Left ventricle myocardium superior (tissue), 1 donor: ENCODE measurements around the gene RBM20. TPM values are rescaled to one million over a fixed set of nuclear protein-coding genes. Genes with fewer than 3 reads are reported as not detected.

Source experiments
- ATAC-seq: fragments of 200-7000 bp; cut with Tn5 transposase; one replicate; pipeline ENCODE4 v1.9.1; 2020; ENCODE audit warnings: mild to moderate bottlenecking, moderate library complexity
- DNase-seq: peaks from one replicate; pipeline ENCODE4 v3.0.0-alpha.2; 2020
- intact Hi-C: fragments of 100-400 bp; cut with micrococcal nuclease; formaldehyde crosslinking; loops from one replicate; pipeline ENCODE4 v1.11.0; 2022
- total RNA-seq: library from RNA; stranded (reverse); fragmentation: NEBNext Ultra II Directional; extraction: Animal tissue kit (Norgen Biotek cat#: 25700); gene quantifications from one replicate; pipeline ENCODE4 v1.2.1, GENCODE V29; 2021
- donor health status: DM: no; HTN: yes; CAD: no; lungs with severe emphysema.

RBM20 gene
- total RNA-seq, 1 donor from 2014 or later, result 114 TPM

- no peak for DNase-seq
- no peak for ATAC-seq
- intact Hi-C loops, result loop anchor here (10.0 kb wide), 1 partner anchor 277 kb away; no protein-coding TSS in a partner anchor
Measured at GRCh38 chr10:110881905-110882304, 237.8 kb downstream of the RBM20 start.

- no peak for DNase-seq
- no peak for ATAC-seq
- intact Hi-C loops, result loop anchor here (10.0 kb wide), 1 partner anchor 279 kb away; no protein-coding TSS in a partner anchor
Measured at GRCh38 chr10:110883924-110884323, 239.8 kb downstream of the RBM20 start.

- DNase-seq (no peak), ATAC-seq (no peak)
- intact Hi-C loops, result loop anchor here (10.0 kb wide), 1 partner anchor 281 kb away; no protein-coding TSS in a partner anchor
Measured at GRCh38 chr10:110885932-110886674, 242.0 kb downstream of the RBM20 start.

- DNase-seq (no peak), ATAC-seq (no peak)
- intact Hi-C loops, result loop anchor here (10.0 kb wide), 1 partner anchor 283 kb away; no protein-coding TSS in a partner anchor
Measured at GRCh38 chr10:110887560-110887959, 243.4 kb downstream of the RBM20 start.

Other genes with a start within 250 kb of the RBM20 start
- gene DUSP5, start 146.4 kb upstream of the RBM20 start, total RNA-seq, result 7.1 TPM
- 24.3 TPM for gene SMC3, start 76.6 kb upstream of the RBM20 start, total RNA-seq
- 82.4 TPM for gene PDCD4, start 227.6 kb downstream of the RBM20 start, total RNA-seq